GM20000 (cell line): ENCODE measurements around the gene IL9R.
"Not testable (repeated sequence)": the region's sequence is repeated elsewhere in the genome, so short reads cannot be mapped to it uniquely, and the experiment has no call there.

ENCODE experiments used
- DNase-seq: peaks from one replicate; pipeline ENCODE4 v3.0.0; 2012; ENCODE audit warnings: low spot score
- TF ChIP-seq, protein P1 (sequence below): IDR thresholded peaks from 2 replicates; pipeline ENCODE4 v1.5.1; 2012; ENCODE audit warnings: mild to moderate bottlenecking, control low read depth; ENCODE audit errors: extremely low read depth, missing control alignments

The IL9R gene

GRCh38 chrX:156005144-156005543 is 7.6 kb downstream of the IL9R start:
- no peak for DNase-seq
- TF ChIP-seq, protein P1, sequence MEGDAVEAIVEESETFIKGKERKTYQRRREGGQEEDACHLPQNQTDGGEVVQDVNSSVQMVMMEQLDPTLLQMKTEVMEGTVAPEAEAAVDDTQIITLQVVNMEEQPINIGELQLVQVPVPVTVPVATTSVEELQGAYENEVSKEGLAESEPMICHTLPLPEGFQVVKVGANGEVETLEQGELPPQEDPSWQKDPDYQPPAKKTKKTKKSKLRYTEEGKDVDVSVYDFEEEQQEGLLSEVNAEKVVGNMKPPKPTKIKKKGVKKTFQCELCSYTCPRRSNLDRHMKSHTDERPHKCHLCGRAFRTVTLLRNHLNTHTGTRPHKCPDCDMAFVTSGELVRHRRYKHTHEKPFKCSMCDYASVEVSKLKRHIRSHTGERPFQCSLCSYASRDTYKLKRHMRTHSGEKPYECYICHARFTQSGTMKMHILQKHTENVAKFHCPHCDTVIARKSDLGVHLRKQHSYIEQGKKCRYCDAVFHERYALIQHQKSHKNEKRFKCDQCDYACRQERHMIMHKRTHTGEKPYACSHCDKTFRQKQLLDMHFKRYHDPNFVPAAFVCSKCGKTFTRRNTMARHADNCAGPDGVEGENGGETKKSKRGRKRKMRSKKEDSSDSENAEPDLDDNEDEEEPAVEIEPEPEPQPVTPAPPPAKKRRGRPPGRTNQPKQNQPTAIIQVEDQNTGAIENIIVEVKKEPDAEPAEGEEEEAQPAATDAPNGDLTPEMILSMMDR = no peak

- not testable (repeated sequence) for DNase-seq
These were observed 9.0 kb downstream of the IL9R start for GRCh38 chrX:156006468-156006867.

GRCh38 chrX:156008379-156008778 is 10.9 kb downstream of the IL9R start:
- DNase-seq = not testable (repeated sequence)

DNA sequence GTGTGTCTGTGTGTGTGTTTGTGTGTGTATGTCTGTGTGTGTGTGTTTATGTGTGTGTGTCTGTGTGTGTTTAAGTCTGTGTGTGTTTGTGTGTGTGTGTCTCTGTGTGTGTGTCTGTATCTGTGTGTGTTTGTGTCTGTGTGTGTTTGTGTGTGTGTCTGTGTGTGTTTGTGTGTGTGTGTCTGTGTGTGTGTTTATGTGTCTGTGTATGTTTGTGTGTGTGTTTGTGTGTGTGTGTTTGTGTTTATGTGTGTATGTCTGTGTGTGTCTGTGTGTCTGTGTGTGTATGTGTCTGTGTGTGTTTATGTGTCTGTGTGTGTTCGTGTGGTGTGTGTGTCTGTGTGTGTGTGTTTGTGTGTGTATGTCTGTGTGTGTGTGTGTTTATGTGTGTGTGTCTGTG is 11.4 kb downstream of the IL9R start:
- no peak for DNase-seq
- TF ChIP-seq, protein P1 = no peak

DNA sequence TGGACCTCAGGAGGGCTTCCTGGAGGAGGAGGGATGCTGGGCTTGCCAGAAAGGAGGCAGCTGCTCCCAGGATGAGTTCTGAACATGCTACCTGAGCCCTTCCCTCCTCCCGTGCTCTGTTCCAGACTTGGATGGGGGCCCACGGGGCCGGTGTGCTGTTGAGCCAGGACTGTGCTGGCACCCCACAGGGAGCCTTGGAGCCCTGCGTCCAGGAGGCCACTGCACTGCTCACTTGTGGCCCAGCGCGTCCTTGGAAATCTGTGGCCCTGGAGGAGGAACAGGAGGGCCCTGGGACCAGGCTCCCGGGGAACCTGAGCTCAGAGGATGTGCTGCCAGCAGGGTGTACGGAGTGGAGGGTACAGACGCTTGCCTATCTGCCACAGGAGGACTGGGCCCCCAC is 12.2 kb downstream of the IL9R start:
- DNase-seq = not testable (repeated sequence)

DNA sequence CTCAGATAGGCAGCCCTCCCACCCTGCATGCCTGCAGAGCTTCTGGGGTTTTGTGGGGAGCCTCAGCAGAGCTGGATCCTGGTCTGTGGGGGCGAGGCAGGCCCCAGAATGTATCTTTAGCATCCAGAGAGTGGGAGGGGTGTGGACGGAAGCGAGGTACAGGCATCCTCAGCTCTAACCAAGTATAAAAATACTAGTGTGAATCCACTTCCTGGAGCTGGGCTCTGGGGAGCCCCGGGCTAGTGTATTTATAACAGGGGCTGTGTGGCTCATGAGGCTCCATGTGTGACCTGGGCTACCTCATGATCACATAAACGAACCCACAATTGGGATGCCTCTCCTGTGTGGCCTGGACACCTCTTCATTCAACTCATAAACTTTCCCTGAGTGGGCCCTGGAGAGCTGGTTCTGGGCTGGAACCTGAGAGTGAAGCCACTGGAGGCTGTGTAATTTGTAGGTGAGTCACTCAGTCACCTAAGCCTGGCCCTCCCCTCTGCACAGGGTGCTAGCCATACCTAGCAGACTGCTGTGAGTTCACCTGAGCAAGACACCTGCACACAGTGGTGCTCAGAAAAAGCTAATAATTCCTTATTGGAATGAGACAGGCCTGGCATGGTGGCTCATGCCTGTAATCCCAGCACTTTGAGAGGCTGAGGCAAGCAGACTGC is 15.9 kb downstream of the IL9R start:
- not testable (repeated sequence) for DNase-seq

DNA sequence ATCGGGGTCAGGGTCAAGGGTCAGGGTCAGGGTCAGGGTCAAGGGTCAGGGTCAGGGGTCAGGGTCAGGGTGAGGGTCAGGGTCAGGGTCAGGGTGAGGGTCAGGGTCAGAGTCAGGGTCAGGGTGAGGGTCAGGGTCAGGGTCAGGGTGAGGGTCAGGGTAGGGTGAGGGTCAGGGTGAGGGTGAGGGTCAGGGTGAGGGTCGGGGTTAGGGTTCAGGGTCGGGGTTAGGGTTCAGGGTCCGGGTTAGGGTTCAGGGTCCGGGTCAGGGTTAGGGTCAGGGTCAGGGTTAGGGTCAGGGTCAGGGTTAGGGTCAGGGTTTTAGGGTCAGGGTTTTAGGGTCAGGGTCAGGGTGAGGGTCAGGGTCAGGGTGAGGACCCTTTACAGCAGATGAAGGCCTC is 22.4 kb downstream of the IL9R start:
- not testable (repeated sequence) for DNase-seq

DNA sequence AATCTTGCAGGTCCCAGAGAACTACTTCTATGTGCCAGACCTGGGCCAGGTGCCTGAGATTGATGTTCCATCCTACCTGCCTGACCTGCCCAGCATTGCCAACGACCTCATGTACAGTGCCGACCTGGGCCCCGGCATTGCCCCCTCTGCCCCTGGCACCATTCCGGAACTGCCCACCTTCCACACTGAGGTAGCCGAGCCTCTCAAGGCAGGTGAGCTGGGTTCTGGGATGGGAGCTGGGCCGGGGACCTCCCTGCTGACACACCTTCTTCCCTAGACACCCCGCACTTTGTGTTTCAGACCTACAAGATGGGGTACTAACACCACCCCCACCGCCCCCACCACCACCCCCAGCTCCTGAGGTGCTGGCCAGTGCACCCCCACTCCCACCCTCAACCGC is 25.5 kb downstream of the IL9R start:
- DNase-seq = not testable (repeated sequence)

- DNase-seq = not testable (repeated sequence)
These were observed 27.5 kb downstream of the IL9R start for GRCh38 chrX:156024949-156025492.

DNA sequence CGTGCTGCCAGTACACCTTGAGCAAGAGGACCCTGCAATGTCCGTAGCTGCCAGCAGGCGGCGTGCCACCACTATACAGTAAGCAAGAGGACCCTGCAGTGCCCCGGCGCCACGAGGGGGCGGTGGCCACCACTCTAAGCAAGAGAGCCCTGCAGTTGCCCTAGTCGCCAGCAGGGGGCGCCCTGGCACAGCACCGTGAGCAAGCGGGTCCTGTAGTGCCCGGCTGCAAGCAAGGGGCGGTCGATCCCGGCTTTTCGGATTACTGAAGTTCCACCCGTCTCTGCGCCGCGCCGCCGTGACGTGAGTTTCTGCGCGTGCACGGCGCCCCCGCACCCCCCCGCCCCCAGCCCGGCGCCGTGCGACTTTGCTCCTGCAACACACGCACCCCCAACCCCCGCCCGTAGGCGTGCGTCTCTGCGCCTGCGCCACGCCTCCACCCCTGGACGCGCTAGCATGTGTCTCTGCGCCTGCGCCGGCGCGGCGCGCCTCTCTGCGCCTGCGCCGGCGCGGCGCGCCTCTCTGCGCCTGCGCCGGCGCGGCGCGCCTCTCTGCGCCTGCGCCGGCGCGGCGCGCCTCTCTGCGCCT is 31.2 kb downstream of the IL9R start:
- DNase-seq = not testable (repeated sequence)

DNA sequence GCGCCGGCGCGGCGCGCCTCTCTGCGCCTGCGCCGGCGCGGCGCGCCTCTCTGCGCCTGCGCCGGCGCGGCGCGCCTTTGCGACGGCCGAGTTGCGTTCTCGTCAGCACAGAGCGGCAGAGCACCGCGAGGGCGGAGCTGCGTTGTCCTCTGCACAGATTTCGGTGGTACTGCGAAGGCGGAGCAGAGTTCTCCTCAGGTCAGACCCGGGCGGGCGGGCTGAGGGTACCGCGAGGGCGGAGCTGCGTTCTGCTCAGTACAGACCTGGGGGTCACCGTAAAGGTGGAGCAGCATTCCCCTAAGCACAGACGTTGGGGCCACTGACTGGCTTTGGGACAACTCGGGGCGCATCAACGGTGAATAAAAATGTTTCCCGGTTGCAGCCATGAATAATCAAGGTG is 31.8 kb downstream of the IL9R start:
- not testable (repeated sequence) for DNase-seq

DNA sequence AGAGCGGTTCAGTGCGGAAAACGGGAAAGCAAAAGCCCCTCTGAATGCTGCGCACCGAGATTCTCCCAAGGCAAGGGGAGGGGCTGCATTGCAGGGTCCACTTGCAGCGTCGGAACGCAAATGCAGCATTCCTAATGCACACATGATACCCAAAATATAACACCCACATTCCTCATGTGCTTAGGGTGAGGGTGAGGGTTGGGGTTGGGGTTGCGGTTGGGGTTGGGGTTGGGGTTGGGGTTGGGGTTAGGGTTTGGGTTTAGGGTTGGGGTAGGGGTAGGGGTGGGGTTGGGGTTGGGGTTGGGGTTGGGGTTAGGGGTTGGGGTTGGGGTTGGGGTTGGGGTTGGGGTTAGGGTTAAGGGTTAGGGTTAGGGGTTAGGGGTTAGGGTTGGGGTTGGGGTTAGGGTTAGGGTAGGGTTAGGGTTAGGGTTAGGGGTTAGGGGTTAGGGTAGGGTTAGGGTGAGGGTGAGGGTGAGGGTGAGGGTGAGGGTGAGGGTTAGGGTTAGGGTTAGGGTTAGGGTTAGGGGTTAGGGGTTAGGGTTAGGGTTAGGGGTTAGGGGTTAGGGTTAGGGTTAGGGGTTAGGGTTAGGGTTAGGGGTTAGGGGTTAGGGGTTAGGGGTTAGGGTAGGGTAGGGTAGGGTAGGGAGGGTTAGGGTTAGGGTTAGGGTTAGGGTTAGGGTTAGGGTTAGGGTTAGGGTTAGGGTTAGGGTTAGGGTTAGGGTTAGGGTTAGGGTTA is 32.4 kb downstream of the IL9R start:
- not testable (repeated sequence) for DNase-seq

DNA sequence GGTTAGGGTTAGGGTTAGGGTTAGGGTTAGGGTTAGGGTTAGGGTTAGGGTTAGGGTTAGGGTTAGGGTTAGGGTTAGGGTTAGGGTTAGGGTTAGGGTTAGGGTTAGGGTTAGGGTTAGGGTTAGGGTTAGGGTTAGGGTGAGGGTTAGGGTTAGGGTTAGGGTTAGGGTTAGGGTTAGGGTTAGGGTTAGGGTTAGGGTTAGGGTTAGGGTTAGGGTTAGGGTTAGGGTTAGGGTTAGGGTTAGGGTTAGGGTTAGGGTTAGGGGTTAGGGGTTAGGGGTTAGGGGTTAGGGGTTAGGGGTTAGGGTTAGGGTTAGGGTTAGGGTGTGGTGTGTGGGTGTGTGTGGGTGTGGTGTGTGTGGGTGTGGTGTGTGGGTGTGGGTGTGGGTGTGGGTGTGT is 33.0 kb downstream of the IL9R start:
- not testable (repeated sequence) for DNase-seq
